NCI-H1048 (cell line): ENCODE measurements around the gene RAPGEF6.
"Not testable (repeated sequence)": the region's sequence is repeated elsewhere in the genome, so short reads cannot be mapped to it uniquely, and the experiment has no call there.

Source experiments
- DNase-seq: peaks from one replicate; lab custom pipeline; 2025; lab: John Stamatoyannopoulos, UW

RAPGEF6 gene

GRCh38 chr5:131386124-131386523, 248.9 kb downstream of the RAPGEF6 start:
- DNase-seq, result no peak

DNA sequence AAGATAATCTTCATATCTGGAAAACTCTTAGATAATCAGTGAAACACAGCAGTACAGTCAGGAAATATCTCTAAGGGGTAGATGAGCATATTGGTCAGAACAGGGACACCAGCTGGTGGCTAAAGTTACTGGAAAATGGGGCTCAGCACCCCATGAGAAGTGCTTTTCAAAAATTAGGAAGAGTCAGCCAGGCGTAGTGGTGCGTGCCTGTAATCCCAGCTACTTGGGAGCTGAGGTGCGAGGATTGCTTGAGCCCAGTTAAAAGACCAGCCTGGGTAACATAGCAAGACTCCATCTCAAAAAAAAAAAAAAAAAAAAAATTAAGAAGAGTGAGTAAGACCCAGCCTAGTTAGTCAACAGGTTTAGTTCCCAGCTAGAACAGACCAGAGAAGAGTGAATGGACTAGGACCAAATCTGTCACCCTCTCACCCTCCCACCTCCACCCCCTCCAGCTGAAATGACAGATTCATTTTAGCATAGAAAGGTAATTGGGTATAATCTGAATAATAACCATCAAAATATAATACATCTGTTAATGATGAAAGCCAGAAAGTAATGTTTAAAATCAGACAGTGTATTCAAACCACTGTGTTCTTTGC, 250.3 kb downstream of the RAPGEF6 start:
- DNase-seq, result no peak

DNA sequence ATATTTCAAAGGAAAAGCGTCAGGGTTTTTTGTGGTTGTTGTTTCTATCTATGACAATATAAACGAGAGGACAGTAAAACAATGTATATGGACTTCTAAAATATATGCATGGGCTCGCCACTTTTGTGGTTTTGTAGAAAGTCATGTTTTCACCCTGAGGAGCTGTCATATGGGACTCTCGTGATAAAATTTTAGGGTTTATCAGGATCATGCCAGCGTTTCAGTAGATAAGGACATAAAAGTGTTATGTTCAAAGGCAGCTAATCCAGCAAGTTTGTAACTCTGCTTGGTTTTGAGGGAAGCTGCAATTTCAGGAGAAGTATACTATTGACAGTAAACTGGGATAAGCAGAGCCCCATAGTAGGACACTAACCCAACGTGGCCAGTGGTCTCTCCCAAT, 250.9 kb downstream of the RAPGEF6 start:
- DNase-seq, result no peak

DNA sequence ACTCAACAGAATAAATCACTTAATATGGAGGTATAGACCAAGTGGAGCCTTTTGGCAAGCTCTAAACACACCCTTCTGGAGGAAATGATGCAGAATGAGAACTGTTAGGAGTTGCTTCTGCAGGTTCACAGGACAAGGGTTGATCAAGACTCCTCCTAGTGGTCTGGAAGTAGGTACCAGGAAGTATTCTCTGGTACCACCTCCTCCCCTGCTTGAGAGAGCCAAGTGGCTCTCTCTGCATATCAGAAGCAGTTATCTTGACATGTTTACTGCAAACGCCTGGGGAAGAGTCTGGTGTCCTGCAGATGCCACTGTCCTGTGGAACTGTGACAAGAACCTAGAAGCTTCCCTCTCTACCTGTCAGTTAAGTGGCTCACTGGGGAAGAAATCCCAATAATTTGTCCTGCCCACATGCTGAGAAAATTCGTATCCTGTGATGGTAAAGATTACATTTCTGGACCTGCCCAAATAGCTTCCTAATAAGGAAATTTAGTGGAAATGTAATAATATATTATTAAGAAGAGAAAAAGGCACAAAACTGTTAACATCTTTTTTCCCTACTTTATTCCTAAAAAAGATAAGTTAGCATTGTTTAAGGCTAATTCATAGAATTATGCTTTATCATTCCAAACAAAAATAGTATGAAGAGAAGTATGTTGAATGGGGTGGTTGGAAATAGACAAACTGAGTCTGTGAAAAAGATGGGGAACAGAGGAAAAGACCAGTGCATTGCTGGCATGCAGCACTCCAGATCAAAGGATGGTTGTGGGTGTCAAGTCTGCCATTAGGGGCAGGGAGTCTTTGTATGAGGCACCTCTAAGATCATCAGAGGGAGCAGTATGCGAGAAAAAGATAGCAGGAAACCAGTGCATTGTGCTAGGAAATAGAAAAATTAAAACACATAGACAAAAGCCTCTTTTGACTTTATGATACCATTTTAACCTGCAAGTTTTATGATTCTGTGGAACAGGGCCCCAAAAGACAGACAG, 252.3 kb downstream of the RAPGEF6 start:
- no peak for DNase-seq

DNA sequence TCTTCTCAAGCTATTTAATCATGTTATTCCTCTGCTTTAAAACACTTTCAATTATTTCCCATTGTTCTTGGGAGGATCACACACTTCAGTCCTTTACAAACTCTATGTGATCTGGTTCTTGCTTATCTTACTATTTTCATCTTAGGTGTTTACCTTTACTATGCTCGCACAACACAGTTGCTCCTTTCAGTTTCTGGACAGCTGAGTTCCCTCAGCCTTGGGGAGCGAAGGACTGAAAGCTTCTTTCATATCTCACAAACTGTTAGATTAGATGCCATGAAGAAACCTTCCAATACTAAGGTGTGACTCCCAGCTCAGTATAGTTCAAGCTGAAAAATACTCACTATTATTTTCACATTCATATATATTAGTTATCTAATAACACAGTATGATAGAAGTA, 253.3 kb downstream of the RAPGEF6 start:
- DNase-seq, result no peak

DNA sequence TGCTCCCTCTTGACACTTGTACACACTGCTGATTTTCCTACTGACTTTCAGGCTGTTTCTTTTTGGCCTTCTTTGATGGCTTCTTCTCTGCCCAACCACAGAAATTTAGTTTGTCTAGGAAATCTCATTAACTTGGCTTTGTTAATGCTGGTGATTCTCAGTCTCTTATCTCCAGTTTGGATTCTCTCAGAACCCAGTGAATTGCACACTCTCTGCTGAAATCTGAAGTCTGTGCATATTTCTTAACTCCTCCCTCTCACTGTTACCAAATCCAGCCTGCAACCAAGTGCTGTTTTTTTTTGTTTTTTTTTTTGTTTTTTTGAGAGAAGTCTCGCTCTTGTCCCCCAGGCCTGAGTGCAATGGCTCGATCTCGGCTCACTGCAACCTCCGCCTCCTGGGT, 254.0 kb downstream of the RAPGEF6 start:
- no peak for DNase-seq

- not testable (repeated sequence) for DNase-seq
These were observed 254.8 kb downstream of the RAPGEF6 start for GRCh38 chr5:131380238-131380637.

DNA sequence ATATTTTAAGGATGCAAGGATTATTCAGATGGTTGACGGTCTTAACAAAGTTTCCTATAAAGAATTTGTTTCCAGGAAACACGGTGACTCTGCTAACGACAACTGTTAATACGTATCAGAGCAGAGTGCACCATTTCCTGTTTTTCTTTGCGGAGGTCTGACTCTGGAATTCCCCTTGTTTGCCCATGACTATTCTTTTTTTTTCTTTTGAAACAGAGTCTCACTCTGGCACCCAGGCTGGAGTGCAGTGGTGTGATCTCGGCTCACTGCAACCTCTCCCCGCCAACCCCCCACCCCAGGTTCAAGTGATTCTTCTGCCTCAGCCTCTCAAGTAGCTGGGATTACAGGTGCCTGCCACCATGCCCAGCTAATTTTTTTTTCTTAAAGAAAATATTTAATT, 255.3 kb downstream of the RAPGEF6 start:
- no peak for DNase-seq

DNA sequence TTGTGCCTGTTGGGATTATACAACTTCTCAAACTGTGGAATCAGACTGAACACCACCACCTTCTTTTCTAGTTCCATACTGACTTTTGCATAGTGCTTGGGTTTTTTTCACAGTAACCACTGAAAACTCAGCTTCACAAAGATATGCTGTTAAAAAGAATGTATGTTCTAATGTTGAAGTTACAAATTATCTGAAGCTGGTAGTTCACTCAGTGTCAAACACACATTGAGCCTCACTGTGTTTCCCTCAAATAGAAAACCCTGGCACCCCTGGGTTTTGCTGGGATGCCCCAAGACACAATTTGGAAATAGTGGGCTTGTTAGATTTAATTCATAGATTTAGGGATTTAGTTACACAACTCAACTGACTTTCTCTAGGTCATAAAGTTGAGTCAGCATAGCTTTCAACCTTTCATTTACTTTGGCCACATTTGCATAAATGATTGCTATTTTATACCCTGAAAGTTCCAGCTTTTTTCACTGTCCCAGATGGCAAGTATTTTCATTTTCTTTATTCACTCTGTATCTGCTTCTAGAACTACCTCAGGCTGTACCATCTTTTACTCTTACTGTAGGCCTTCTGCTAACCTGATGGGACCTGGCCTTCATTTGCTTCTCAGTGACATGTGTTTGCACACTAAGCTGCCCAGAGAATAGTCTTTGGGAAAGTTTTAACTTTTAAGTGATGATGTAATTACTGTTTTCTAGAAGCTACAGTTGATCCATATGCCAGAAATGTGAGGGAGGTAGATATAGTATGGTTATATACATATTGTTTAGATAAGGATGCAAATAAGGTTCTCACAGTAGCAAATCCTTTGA, 256.1 kb downstream of the RAPGEF6 start:
- DNase-seq, result no peak

- DNase-seq, result no peak
These were observed 257.2 kb downstream of the RAPGEF6 start for GRCh38 chr5:131377785-131378325.

DNA sequence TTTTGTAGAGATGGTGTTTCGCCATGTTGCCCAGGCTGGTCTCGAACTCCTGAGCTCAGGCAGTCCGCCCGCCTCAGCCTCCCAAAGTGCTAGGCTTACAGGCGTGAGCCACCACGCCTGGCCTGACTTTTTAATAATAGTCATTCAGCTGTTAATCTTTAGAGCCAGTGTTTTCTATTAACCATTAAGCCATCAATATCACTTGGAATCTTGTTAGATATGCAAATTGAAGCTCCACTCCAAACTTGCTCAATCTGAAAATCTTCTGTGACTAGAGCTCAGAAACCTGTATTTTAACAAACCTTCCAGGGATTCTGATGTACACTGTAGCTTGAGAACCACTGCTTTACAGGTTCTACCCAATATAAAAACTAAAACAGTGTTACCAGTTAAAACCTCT, 257.7 kb downstream of the RAPGEF6 start:
- no peak for DNase-seq

DNA sequence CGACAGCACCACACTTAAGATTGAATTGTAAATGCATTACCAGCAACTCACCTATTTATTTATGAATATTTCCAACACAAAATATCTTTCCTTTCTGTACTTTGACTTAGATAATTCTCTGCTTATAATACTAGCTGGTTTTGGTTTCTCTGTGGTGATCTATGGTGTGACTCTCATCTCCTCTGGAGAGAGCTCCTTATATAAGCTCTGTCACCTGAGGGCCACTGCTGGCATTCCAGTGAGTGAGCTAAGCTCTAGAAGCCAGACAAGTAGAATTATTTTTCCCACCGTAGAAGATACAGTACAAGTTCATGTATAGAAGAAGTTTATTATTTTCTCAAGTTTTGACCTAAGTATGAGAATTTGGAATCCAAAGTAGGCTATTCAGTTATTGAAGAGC, 259.7 kb downstream of the RAPGEF6 start:
- no peak for DNase-seq
